Spleen (tissue), 11 donors: ENCODE results near the gene MYO16. TPM values are rescaled to one million over a fixed set of nuclear protein-coding genes. Genes with fewer than 3 reads are reported as not detected.

Source experiments
- DNase-seq: peaks from one replicate; pipeline ENCODE4 v3.0.0-alpha.2; 2020
- H3K27ac ChIP-seq, 8 donors: fragments of 200-600 bp; sonication (generic) in 7 of 8; 1 replicate in 4 of 8; 2 replicates in 4 of 8; pipeline versions ENCODE4 v1.5.0 to v1.8.0; 2016 to 2021; ENCODE audit warnings: inconsistent platforms in 4 of 8, mild to moderate bottlenecking in 4 of 8, moderate library complexity in 1 of 8
- H3K27me3 ChIP-seq, 7 donors: fragments of 200-600 bp; sonication (generic) in 6 of 7; replicated peaks in 1 of 7; 1 replicate in 4 of 7; 2 replicates in 3 of 7; pipeline versions ENCODE4 v1.5.0 to v1.8.0; 2016 to 2021; ENCODE audit warnings: inconsistent platforms in 3 of 7, mild to moderate bottlenecking in 1 of 7
- H3K36me3 ChIP-seq, 6 donors: fragments of 200-600 bp; sonication (generic) in 5 of 6; 1 replicate in 4 of 6; 2 replicates in 2 of 6; pipeline versions ENCODE4 v1.5.0 to v1.8.0; 2016 to 2021; ENCODE audit warnings: inconsistent platforms in 2 of 6
- H3K4me1 ChIP-seq, 6 donors: fragments of 200-600 bp; sonication (generic) in 5 of 6; 1 replicate in 3 of 6; 2 replicates in 3 of 6; pipeline versions ENCODE4 v1.5.0 to v1.8.0; 2016 to 2021; ENCODE audit warnings: inconsistent platforms in 3 of 6
- H3K4me3 ChIP-seq, 8 donors: fragments of 200-600 bp; sonication (generic) in 7 of 8; 1 replicate in 4 of 8; 2 replicates in 4 of 8; pipeline versions ENCODE4 v1.5.0 to v1.8.0; 2016 to 2021; ENCODE audit warnings: inconsistent platforms in 4 of 8, mild to moderate bottlenecking in 4 of 8, moderate library complexity in 2 of 8
- H3K9me3 ChIP-seq, 8 donors: fragments of 200-600 bp; sonication (generic) in 7 of 8; 1 replicate in 4 of 8; 2 replicates in 4 of 8; pipeline versions ENCODE4 v1.5.0 to v1.8.0; 2016 to 2021; ENCODE audit warnings: inconsistent platforms in 4 of 8
- POLR2A ChIP-seq, 3 donors: fragments of 450-650 bp; IDR thresholded peaks; one replicate each; pipeline ENCODE4 v1.5.1; 2017; ENCODE audit warnings: antibody characterized with exemption in 3 of 3, mild to moderate bottlenecking in 1 of 3
- POLR2AphosphoS5 ChIP-seq, 3 donors: sonication (generic); formaldehyde crosslinking; IDR thresholded peaks; one replicate each; pipeline ENCODE4 v1.5.1; 2017; ENCODE audit warnings: antibody characterized with exemption in 3 of 3
- WGBS, 5 donors: extraction: QIAGEN DNeasy Blood & Tissue Kit in 3 of 5; methylation state at CpG; one replicate each; pipeline versions ENCODE4 v1.1.5 to v1.1.7; 2013 to 2018; 5-methylcytosine and 5-hydroxymethylcytosine counted together
- intact Hi-C: fragments of 100-400 bp; cut with DNase I; formaldehyde crosslinking; loops from one replicate; pipeline ENCODE4 v1.15.0; 2023; ENCODE audit warnings: low total_unique reads
- polyA plus RNA-seq, 3 donors: library from polyadenylated mRNA; stranded (reverse); fragments of 200-250 nt; gene quantifications; one replicate each; pipeline ENCODE4 v1.2.1, GENCODE V29; 2013
- total RNA-seq, 7 donors: library from RNA; depleted of rRNA in 3 of 7; stranded (reverse); fragments of >200 nt in 3 of 7; fragmentation: NEBNext Ultra II Directional in 4 of 7; extraction: Animal tissue kit (Norgen Biotek cat#: 25700) in 4 of 7; gene quantifications; one replicate each; pipeline versions ENCODE4 v1.1.0 to v1.2.1, GENCODE V29; 2016 to 2021
- TF ChIP-seq, protein P1 (sequence below), 11 experiments: fragments of 200-600 bp in 7 of 11; fragments of 450-650 bp in 4 of 11; sonication (generic) in 4 of 11; IDR thresholded peaks in 8 of 11; conservative IDR thresholded peaks in 3 of 11; 1 replicate in 7 of 11; 2 replicates in 4 of 11; pipeline versions ENCODE4 v1.4.0 to v1.8.0; 2016 to 2021; ENCODE audit warnings: antibody characterized with exemption in 11 of 11, inconsistent platforms in 4 of 11, mild to moderate bottlenecking in 1 of 11
- donor health status: healthy with polysubstance abuse.
- donor health status: DM: no; HTN: no; CAD: no; lungs with moderate emphysema.
- donor health status: DM: no; HTN: no; CAD: no.
- donor health status: Bipolar disorder and iron deficiency.
- donor health status: healthy.
- donor health status: DM: no; HTN: no; CAD: no.
- donor health status: DM: yes; HTN: yes; CAD: no.

MYO16 gene
- total and polyA plus RNA-seq, 10 donors, result 0.03 to 0.51 (median 0.26) TPM; not detected in 1

- H3K27me3 ChIP-seq, result no peaks in the 10 kb centered on the region
- TF ChIP-seq POLR2A (IDR thresholded peaks at IDR 0.05), result no peak
- TF ChIP-seq, protein P1, sequence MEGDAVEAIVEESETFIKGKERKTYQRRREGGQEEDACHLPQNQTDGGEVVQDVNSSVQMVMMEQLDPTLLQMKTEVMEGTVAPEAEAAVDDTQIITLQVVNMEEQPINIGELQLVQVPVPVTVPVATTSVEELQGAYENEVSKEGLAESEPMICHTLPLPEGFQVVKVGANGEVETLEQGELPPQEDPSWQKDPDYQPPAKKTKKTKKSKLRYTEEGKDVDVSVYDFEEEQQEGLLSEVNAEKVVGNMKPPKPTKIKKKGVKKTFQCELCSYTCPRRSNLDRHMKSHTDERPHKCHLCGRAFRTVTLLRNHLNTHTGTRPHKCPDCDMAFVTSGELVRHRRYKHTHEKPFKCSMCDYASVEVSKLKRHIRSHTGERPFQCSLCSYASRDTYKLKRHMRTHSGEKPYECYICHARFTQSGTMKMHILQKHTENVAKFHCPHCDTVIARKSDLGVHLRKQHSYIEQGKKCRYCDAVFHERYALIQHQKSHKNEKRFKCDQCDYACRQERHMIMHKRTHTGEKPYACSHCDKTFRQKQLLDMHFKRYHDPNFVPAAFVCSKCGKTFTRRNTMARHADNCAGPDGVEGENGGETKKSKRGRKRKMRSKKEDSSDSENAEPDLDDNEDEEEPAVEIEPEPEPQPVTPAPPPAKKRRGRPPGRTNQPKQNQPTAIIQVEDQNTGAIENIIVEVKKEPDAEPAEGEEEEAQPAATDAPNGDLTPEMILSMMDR (IDR thresholded peaks at IDR 0.05 in 8 of 11, conservative IDR thresholded peaks at IDR 0.05 in 3 of 11), result no peak
- TF ChIP-seq POLR2AphosphoS5 (IDR thresholded peaks at IDR 0.05), result no peak
- no peaks in the 10 kb centered on the region for H3K36me3 ChIP-seq
- peaks cover 0 to 38% (median 29%) of the 10 kb centered on the region in 8 donors for H3K9me3 ChIP-seq
- intact Hi-C loops, result no loop called here
- H3K27ac ChIP-seq, result no peak overlapping the region
- no peaks in the 10 kb centered on the region for H3K4me1 ChIP-seq
- WGBS, 5 donors, result 44 to 75% (median 51%) methylated on average over 1 of the region's 1 CpG
- no peak overlapping the region for H3K4me3 ChIP-seq
- no peak for DNase-seq
These were observed 40.0 kb downstream of the MYO16 start for GRCh38 chr13:108669381-108669780.

- intact Hi-C loops, result no loop called here
- DNase-seq, result no peak
- WGBS, 5 donors, result 80 to 88% (median 86%) methylated on average over 6 of the region's 6 CpGs
- Histone ChIP-seq H3K9me3 (peaks cover 0 to 14% (median 11%) of the 10 kb centered on the region in 8 donors), H3K4me1 (no peaks in the 10 kb centered on the region), H3K4me3 (no peak overlapping the region), H3K27ac (no peak overlapping the region), H3K36me3 (no peaks in the 10 kb centered on the region), H3K27me3 (no peaks in the 10 kb centered on the region)
- TF ChIP-seq POLR2AphosphoS5 (IDR thresholded peaks at IDR 0.05) (no peak), POLR2A (IDR thresholded peaks at IDR 0.05) (no peak)
- TF ChIP-seq, protein P1 (IDR thresholded peaks at IDR 0.05 in 8 of 11, conservative IDR thresholded peaks at IDR 0.05 in 3 of 11), result no peak
These were observed 44.9 kb downstream of the MYO16 start for GRCh38 chr13:108674346-108674745.

DNA sequence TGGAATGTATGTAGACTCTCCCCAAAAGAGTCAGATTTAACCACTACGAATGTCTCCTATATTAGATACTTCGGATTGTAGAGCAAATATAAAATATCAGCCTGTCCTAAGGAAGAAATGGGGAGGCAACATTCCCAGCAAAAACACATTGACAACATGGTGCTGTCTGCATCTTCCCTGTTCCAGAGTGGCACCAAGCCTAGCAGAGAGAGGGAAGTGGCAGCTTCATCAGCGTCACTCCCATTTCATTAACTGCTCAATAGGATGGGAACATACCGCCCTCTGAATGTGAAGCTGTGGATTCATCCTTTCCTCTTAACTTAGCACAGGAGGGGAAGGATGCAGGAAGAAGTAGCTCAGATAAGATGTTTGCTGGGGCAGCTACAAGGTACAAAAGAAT is 45.4 kb downstream of the MYO16 start:
- intact Hi-C loops, result no loop called here
- H3K27ac ChIP-seq, result no peak overlapping the region
- TF ChIP-seq POLR2A (IDR thresholded peaks at IDR 0.05) (no peak), POLR2AphosphoS5 (IDR thresholded peaks at IDR 0.05) (no peak)

DNA sequence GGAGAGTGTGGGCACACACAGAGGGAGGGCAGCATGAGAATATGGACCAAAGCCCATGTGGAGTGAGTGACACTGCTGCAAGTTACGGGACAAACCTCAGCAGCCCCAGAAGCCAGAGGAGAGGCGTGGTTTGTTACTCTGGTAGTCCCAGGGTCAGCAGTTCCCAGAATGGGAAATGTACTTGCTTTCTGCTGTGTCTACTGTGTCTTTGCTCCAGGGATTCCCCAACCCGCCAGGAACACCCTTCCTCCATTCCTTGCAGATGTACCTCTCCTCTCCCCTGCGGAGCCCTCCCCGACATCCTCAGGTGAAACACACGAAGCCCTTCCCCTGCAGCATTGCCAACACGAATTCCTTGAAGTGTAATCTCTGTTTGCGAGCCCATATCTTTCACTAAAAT is 47.2 kb downstream of the MYO16 start:
- no peak for DNase-seq
- intact Hi-C loops, result no loop called here
- Histone ChIP-seq H3K27me3 (no peaks in the 10 kb centered on the region), H3K4me3 (no peak overlapping the region), H3K36me3 (no peaks in the 10 kb centered on the region), H3K9me3 (no peaks in the 10 kb centered on the region), H3K4me1 (no peaks in the 10 kb centered on the region), H3K27ac (no peak overlapping the region)
- WGBS, 5 donors, result 71 to 80% (median 77%) methylated on average over 8 of the region's 8 CpGs
- TF ChIP-seq POLR2AphosphoS5 (IDR thresholded peaks at IDR 0.05) (no peak), POLR2A (IDR thresholded peaks at IDR 0.05) (no peak)
- TF ChIP-seq, protein P1 (IDR thresholded peaks at IDR 0.05 in 8 of 11, conservative IDR thresholded peaks at IDR 0.05 in 3 of 11), result no peak

More for the DNA sequence above, 45.4 kb downstream of the MYO16 start:
- H3K4me1 ChIP-seq, result no peaks in the 10 kb centered on the region
- DNase-seq, result no peak
- peaks cover 0 to 10% (median 7%) of the 10 kb centered on the region in 8 donors for H3K9me3 ChIP-seq
- no peaks in the 10 kb centered on the region for H3K27me3 ChIP-seq
- no peaks in the 10 kb centered on the region for H3K36me3 ChIP-seq
- WGBS, 5 donors, result 71 to 83% (median 79%) methylated on average over 4 of the region's 4 CpGs
- no peak overlapping the region for H3K4me3 ChIP-seq

GRCh38 chr13:108677806-108678205 is 48.4 kb downstream of the MYO16 start:
- no peak for DNase-seq
- H3K9me3 ChIP-seq, result no peaks in the 10 kb centered on the region
- H3K27me3 ChIP-seq, result no peaks in the 10 kb centered on the region
- H3K27ac ChIP-seq, result no peak overlapping the region
- TF ChIP-seq POLR2A (IDR thresholded peaks at IDR 0.05), result no peak
- TF ChIP-seq POLR2AphosphoS5 (IDR thresholded peaks at IDR 0.05), result no peak
- TF ChIP-seq, protein P1 (IDR thresholded peaks at IDR 0.05 in 8 of 11, conservative IDR thresholded peaks at IDR 0.05 in 3 of 11), result no peak
- H3K4me3 ChIP-seq, result no peak overlapping the region
- WGBS, 5 donors, result 80 to 93% (median 88%) methylated on average over 3 of the region's 3 CpGs
- no peaks in the 10 kb centered on the region for H3K36me3 ChIP-seq
- H3K4me1 ChIP-seq, result no peaks in the 10 kb centered on the region
- intact Hi-C loops, result no loop called here
